ENCODE measurements around the gene MALT1. TPM values are rescaled to one million over a fixed set of nuclear protein-coding genes. Genes with fewer than 3 reads are reported as not detected.

MALT1 gene
- polyA plus RNA-seq, 2 of the 4 experiments (the other 2 are of a cell fraction): 30.7 to 34.0 TPM

GRCh38 chr18:58714821-58715220 is 43.6 kb downstream of the MALT1 start:
- Histone ChIP-seq H3K4me3 (no peak overlapping the region), H3K4me2 (no peak overlapping the region), H3K27ac (no peak overlapping the region), H3K4me1 (no peaks in the 10 kb centered on the region), H3K9me3 (no peaks in the 10 kb centered on the region)
- DNase-seq (ENCODE audit: low read depth in 1 of 2, low spot score in 1 of 2): no peak
- ChIA-PET POLR2A (no interaction called here), CTCF (no interaction called here)
- no peak for ATAC-seq
- 92% methylated on average over 1 of the region's 1 CpG for WGBS (ENCODE audit: missing lambda C conversion rate)
- TF ChIP-seq GATA3 (IDR thresholded peaks at IDR 0.05; ENCODE audit: borderline replicate concordance) (no peak), KDM5A (IDR thresholded peaks at IDR 0.05) (no peak), RARB (CRISPR knock-in tag; IDR thresholded peaks at IDR 0.05) (no peak), CBX8 (IDR thresholded peaks at IDR 0.05) (no peak), RFX5 (IDR thresholded peaks at IDR 0.05) (no peak), MYC (IDR thresholded peaks at IDR 0.05; ENCODE audit: borderline replicate concordance, low read length) (no peak), KDM1A (IDR thresholded peaks at IDR 0.05; ENCODE audit: low read depth) (no peak), EHF (CRISPR knock-in tag; IDR thresholded peaks at IDR 0.05) (no peak), ZNF302 (CRISPR knock-in tag; IDR thresholded peaks at IDR 0.05) (no peak), ZSCAN20 (CRISPR knock-in tag; IDR thresholded peaks at IDR 0.05) (no peak), CEBPB (IDR thresholded peaks at IDR 0.05) (no peak)
- no peak for FAIRE-seq

- no peak overlapping the region for H3K27ac ChIP-seq
- no peak overlapping the region for H3K4me3 ChIP-seq
- 75% methylated on average over 2 of the region's 2 CpGs for WGBS (ENCODE audit: missing lambda C conversion rate)
- H3K4me1 ChIP-seq: no peaks in the 10 kb centered on the region
- no peaks in the 10 kb centered on the region for H3K9me3 ChIP-seq
- DNase-seq (ENCODE audit: low read depth in 1 of 2, low spot score in 1 of 2) (no peak), FAIRE-seq (no peak), ATAC-seq (no peak)
- TF ChIP-seq EHF (CRISPR knock-in tag; IDR thresholded peaks at IDR 0.05) (no peak), REST (IDR thresholded peaks at IDR 0.05) (no peak), POLR2A (IDR thresholded peaks at IDR 0.05; ENCODE audit: low read length) (no peak), HEYL (CRISPR knock-in tag; IDR thresholded peaks at IDR 0.05) (no peak), BHLHE40 (IDR thresholded peaks at IDR 0.05; ENCODE audit: low read depth, low read length) (no peak)
- ChIA-PET CTCF (no interaction called here), POLR2A (no interaction called here)
- no peak overlapping the region for H3K4me2 ChIP-seq
Observed at GRCh38 chr18:58715540-58715939, 44.3 kb downstream of the MALT1 start.

- H3K4me3 ChIP-seq: no peak overlapping the region
- ChIA-PET POLR2A (no interaction called here), CTCF (no interaction called here)
- no peak for ATAC-seq
- no peaks in the 10 kb centered on the region for H3K9me3 ChIP-seq
- no peak for TF ChIP-seq ATOH8 (CRISPR knock-in tag; IDR thresholded peaks at IDR 0.05; ENCODE audit: low read depth)
- TF ChIP-seq BCL3 (IDR thresholded peaks at IDR 0.05): no peak
- TF ChIP-seq HEYL (CRISPR knock-in tag; IDR thresholded peaks at IDR 0.05): no peak
- no peaks in the 10 kb centered on the region for H3K4me1 ChIP-seq
- no peak overlapping the region for H3K27ac ChIP-seq
- 83% methylated on average over 4 of the region's 4 CpGs for WGBS (ENCODE audit: missing lambda C conversion rate)
- no peak for FAIRE-seq
- DNase-seq (ENCODE audit: low read depth in 1 of 2, low spot score in 1 of 2): no peak
- no peak overlapping the region for H3K4me2 ChIP-seq
Observed at GRCh38 chr18:58716060-58716756, 44.9 kb downstream of the MALT1 start.

Data from A549 (cell line).